Peyer's patch (tissue), 4 donors: ENCODE measurements around the gene SLC39A8. TPM values are rescaled to one million over a fixed set of nuclear protein-coding genes. Genes with fewer than 3 reads are reported as not detected.

ENCODE experiments used
- DNase-seq, 3 donors: peaks; one replicate each; pipeline ENCODE4 v3.0.0-alpha.2; 2017 to 2019
- H3K27ac ChIP-seq, 4 donors: fragments of 200-600 bp; sonication (generic); one replicate each; pipeline ENCODE4 v1.5.1; 2016 to 2019
- H3K27me3 ChIP-seq, 2 donors: fragments of 200-600 bp; sonication (generic); one replicate each; pipeline ENCODE4 v1.5.1; 2019
- H3K36me3 ChIP-seq, 3 donors: fragments of 200-600 bp; sonication (generic); one replicate each; pipeline ENCODE4 v1.5.1; 2016 to 2019
- H3K4me1 ChIP-seq, 4 donors: fragments of 200-600 bp; sonication (generic); one replicate each; pipeline ENCODE4 v1.5.1; 2016 to 2019
- H3K4me3 ChIP-seq, 4 donors: fragments of 200-600 bp; sonication (generic); 1 replicate in 3 of 4; 2 replicates in 1 of 4; pipeline ENCODE4 v1.5.1; 2016 to 2019; ENCODE audit warnings: mild to moderate bottlenecking in 1 of 4
- H3K9me3 ChIP-seq, 4 donors: fragments of 200-600 bp; sonication (generic); one replicate each; pipeline ENCODE4 v1.5.1; 2016 to 2019; ENCODE audit warnings: mild to moderate bottlenecking in 1 of 4
- CTCF ChIP-seq, 6 experiments: fragments of 450-650 bp in 4 of 6; fragments of 200-600 bp in 2 of 6; sonication (generic) in 1 of 6; IDR thresholded peaks; one replicate each; pipeline ENCODE4 v1.5.1; 2017 to 2019; ENCODE audit warnings: antibody characterized with exemption in 6 of 6, mild to moderate bottlenecking in 3 of 6, moderate library complexity in 1 of 6
- POLR2A ChIP-seq, 2 donors: fragments of 450-650 bp; IDR thresholded peaks; one replicate each; pipeline ENCODE4 v1.5.1; 2017; ENCODE audit warnings: antibody characterized with exemption in 2 of 2, mild to moderate bottlenecking in 2 of 2, moderate library complexity in 2 of 2
- total RNA-seq, 4 donors: library from RNA; depleted of rRNA; stranded (reverse); fragments of >200 nt; gene quantifications; one replicate each; pipeline ENCODE4 v1.1.0, GENCODE V29; 2016

The SLC39A8 gene
- total RNA-seq, 4 donors from 2014 or later: 9.1 to 12.1 (median 9.5) TPM

- TF ChIP-seq POLR2A (IDR thresholded peaks at IDR 0.05): no peak
- no peak for TF ChIP-seq CTCF (IDR thresholded peaks at IDR 0.05)
- no peak for DNase-seq
- H3K27me3 ChIP-seq: no peaks in the 10 kb centered on the region
- H3K36me3 ChIP-seq: no peaks in the 10 kb centered on the region
- no peaks in the 10 kb centered on the region for H3K4me1 ChIP-seq
- no peaks in the 10 kb centered on the region for H3K9me3 ChIP-seq
- no peak overlapping the region for H3K4me3 ChIP-seq
- no peak overlapping the region for H3K27ac ChIP-seq
Observed at GRCh38 chr4:102259702-102260101, 85.6 kb downstream of the SLC39A8 start.

GRCh38 chr4:102259081-102259480, 86.2 kb downstream of the SLC39A8 start:
- TF ChIP-seq POLR2A (IDR thresholded peaks at IDR 0.05): no peak
- no peak for TF ChIP-seq CTCF (IDR thresholded peaks at IDR 0.05)
- H3K36me3 ChIP-seq: no peaks in the 10 kb centered on the region
- H3K9me3 ChIP-seq: no peaks in the 10 kb centered on the region
- no peak overlapping the region for H3K27ac ChIP-seq
- H3K4me3 ChIP-seq: no peak overlapping the region
- DNase-seq: no peak
- H3K27me3 ChIP-seq: no peaks in the 10 kb centered on the region
- no peaks in the 10 kb centered on the region for H3K4me1 ChIP-seq

GRCh38 chr4:102256321-102256720, 89.0 kb downstream of the SLC39A8 start:
- H3K27ac ChIP-seq: no peak overlapping the region
- no peaks in the 10 kb centered on the region for H3K4me1 ChIP-seq
- no peaks in the 10 kb centered on the region for H3K9me3 ChIP-seq
- no peaks in the 10 kb centered on the region for H3K27me3 ChIP-seq
- no peak overlapping the region for H3K4me3 ChIP-seq
- no peak for DNase-seq
- no peak for TF ChIP-seq POLR2A (IDR thresholded peaks at IDR 0.05)
- TF ChIP-seq CTCF (IDR thresholded peaks at IDR 0.05): no peak
- no peaks in the 10 kb centered on the region for H3K36me3 ChIP-seq

- TF ChIP-seq POLR2A (IDR thresholded peaks at IDR 0.05) (no peak), CTCF (IDR thresholded peaks at IDR 0.05) (no peak)
- H3K4me1 ChIP-seq: no peaks in the 10 kb centered on the region
Observed at GRCh38 chr4:102253860-102254259, 91.4 kb downstream of the SLC39A8 start.

GRCh38 chr4:102252171-102252570, 93.1 kb downstream of the SLC39A8 start:
- H3K36me3 ChIP-seq: no peaks in the 10 kb centered on the region
- no peaks in the 10 kb centered on the region for H3K4me1 ChIP-seq
- H3K27me3 ChIP-seq: no peaks in the 10 kb centered on the region
- H3K9me3 ChIP-seq: no peaks in the 10 kb centered on the region
- H3K27ac ChIP-seq: no peak overlapping the region
- H3K4me3 ChIP-seq: no peak overlapping the region
- no peak for DNase-seq
- no peak for TF ChIP-seq POLR2A (IDR thresholded peaks at IDR 0.05)
- no peak for TF ChIP-seq CTCF (IDR thresholded peaks at IDR 0.05)

More at GRCh38 chr4:102253860-102254259, 91.4 kb downstream of the SLC39A8 start:
- H3K36me3 ChIP-seq: no peaks in the 10 kb centered on the region
- no peak overlapping the region for H3K27ac ChIP-seq
- H3K4me3 ChIP-seq: no peak overlapping the region
- H3K9me3 ChIP-seq: no peaks in the 10 kb centered on the region
- no peaks in the 10 kb centered on the region for H3K27me3 ChIP-seq
- no peak for DNase-seq

GRCh38 chr4:102250341-102250740, 94.9 kb downstream of the SLC39A8 start:
- Histone ChIP-seq H3K4me3 (no peak overlapping the region), H3K36me3 (no peaks in the 10 kb centered on the region), H3K27me3 (no peaks in the 10 kb centered on the region), H3K9me3 (no peaks in the 10 kb centered on the region), H3K4me1 (no peaks in the 10 kb centered on the region), H3K27ac (no peak overlapping the region)
- TF ChIP-seq POLR2A (IDR thresholded peaks at IDR 0.05): no peak
- no peak for TF ChIP-seq CTCF (IDR thresholded peaks at IDR 0.05)
- no peak for DNase-seq
